Tibial nerve (tissue), 4 donors: ENCODE data around the gene MARCHF2.

Source experiments
- EP300 ChIP-seq, 2 donors: sonication (generic); formaldehyde crosslinking; IDR thresholded peaks; one replicate each; pipeline ENCODE4 v1.6.1; 2017; ENCODE audit warnings: antibody characterized with exemption in 2 of 2, mild to moderate bottlenecking in 1 of 2
- POLR2A ChIP-seq, 2 donors: fragments of 450-650 bp; IDR thresholded peaks; one replicate each; pipeline ENCODE4 v1.6.1; 2017; ENCODE audit warnings: antibody characterized with exemption in 2 of 2, mild to moderate bottlenecking in 2 of 2, moderate library complexity in 2 of 2
- TF ChIP-seq, protein P1 (sequence below), 5 experiments: fragments of 200-600 bp in 3 of 5; fragments of 450-650 bp in 2 of 5; sonication (generic) in 3 of 5; IDR thresholded peaks; one replicate each; pipeline ENCODE4 v1.5.1; 2016 to 2019; ENCODE audit warnings: antibody characterized with exemption in 5 of 5, mild to moderate bottlenecking in 3 of 5, moderate library complexity in 2 of 5

DNA sequence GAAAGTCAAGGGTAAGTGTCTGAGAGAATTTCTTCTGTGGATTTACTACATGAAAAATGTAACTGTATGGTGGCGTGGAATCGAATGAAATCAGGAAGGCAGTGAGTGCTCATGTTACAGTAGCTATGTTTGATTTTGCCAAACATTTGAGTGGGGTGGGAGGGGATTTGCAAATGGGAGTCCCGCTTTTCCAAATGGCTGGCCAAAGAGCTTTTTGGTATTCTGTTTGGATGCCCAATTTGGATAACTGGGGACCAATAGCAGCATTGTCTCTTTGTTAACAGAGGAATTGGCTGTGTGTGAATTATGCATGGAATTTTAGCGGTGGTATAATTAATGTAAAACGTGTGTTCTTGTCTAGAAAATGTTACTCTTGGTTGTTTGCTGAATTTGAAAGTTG lies 49.5 kb downstream of the MARCHF2 start:
- TF ChIP-seq, protein P1, sequence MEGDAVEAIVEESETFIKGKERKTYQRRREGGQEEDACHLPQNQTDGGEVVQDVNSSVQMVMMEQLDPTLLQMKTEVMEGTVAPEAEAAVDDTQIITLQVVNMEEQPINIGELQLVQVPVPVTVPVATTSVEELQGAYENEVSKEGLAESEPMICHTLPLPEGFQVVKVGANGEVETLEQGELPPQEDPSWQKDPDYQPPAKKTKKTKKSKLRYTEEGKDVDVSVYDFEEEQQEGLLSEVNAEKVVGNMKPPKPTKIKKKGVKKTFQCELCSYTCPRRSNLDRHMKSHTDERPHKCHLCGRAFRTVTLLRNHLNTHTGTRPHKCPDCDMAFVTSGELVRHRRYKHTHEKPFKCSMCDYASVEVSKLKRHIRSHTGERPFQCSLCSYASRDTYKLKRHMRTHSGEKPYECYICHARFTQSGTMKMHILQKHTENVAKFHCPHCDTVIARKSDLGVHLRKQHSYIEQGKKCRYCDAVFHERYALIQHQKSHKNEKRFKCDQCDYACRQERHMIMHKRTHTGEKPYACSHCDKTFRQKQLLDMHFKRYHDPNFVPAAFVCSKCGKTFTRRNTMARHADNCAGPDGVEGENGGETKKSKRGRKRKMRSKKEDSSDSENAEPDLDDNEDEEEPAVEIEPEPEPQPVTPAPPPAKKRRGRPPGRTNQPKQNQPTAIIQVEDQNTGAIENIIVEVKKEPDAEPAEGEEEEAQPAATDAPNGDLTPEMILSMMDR (IDR thresholded peaks at IDR 0.05) = no peak
- TF ChIP-seq POLR2A (IDR thresholded peaks at IDR 0.05) (no peak), EP300 (IDR thresholded peaks at IDR 0.05) (no peak)
